Stimulated activated naive CD8-positive, alpha-beta T cell treated with anti-CD3 and anti-CD28 coated beads, Interleukin-15, Interleukin-2, amounts not matched to agents 100 ng/mL and 50 ng/mL, for 24 hours (primary cell): ENCODE measurements around the gene CAPN15.
"Not testable (repeated sequence)": the region's sequence is repeated elsewhere in the genome, so short reads cannot be mapped to it uniquely, and the experiment has no call there.

ENCODE experiments used
- H3K27ac Mint-ChIP-seq: one replicate; pipeline ENCODE4 v1.8.0; 2021; ENCODE audit warnings: mild to moderate bottlenecking, mixed read lengths
- H3K27me3 Mint-ChIP-seq: one replicate; pipeline ENCODE4 v1.8.0; 2021; ENCODE audit warnings: mixed read lengths
- H3K36me3 Mint-ChIP-seq: one replicate; pipeline ENCODE4 v1.8.0; 2021; ENCODE audit warnings: low read depth, mixed read lengths
- H3K4me1 Mint-ChIP-seq: one replicate; pipeline ENCODE4 v1.8.0; 2021; ENCODE audit warnings: low read depth, mixed read lengths
- H3K4me3 Mint-ChIP-seq: one replicate; pipeline ENCODE4 v1.8.0; 2021; ENCODE audit warnings: mild to moderate bottlenecking, mixed read lengths
- H3K9me3 Mint-ChIP-seq: one replicate; pipeline ENCODE4 v1.8.0; 2021; ENCODE audit warnings: mixed read lengths

The CAPN15 gene

GRCh38 chr16:527015-527903, at the start of gene CAPN15:
Gene CAPN15 (plus strand): TSS chr16:527712. CDS start chr16:546839, 19,127 bp downstream.
- Mint-ChIP-seq H3K27me3 (no peaks in the 10 kb centered on the region), H3K4me3 (peak within 1 kb of the TSS; percentile 96), H3K27ac (peak within 1 kb of the TSS; percentile 100), H3K4me1 (peaks cover 59% of the 10 kb centered on the region), H3K36me3 (peaks cover 4% of the 10 kb centered on the region), H3K9me3 (no peaks in the 10 kb centered on the region)

GRCh38 chr16:478287-478686, 49.2 kb upstream of the CAPN15 start:
- H3K36me3 Mint-ChIP-seq, H3K9me3 Mint-ChIP-seq, H3K4me3 Mint-ChIP-seq, H3K27me3 Mint-ChIP-seq, H3K4me1 Mint-ChIP-seq, H3K27ac Mint-ChIP-seq: not testable (repeated sequence)

GRCh38 chr16:482468-483185, 44.9 kb upstream of the CAPN15 start:
- H3K36me3 Mint-ChIP-seq: peaks cover 7% of the 10 kb centered on the region
- H3K27ac Mint-ChIP-seq: no peak overlapping the region
- no peaks in the 10 kb centered on the region for H3K4me1 Mint-ChIP-seq
- no peaks in the 10 kb centered on the region for H3K27me3 Mint-ChIP-seq
- H3K4me3 Mint-ChIP-seq: no peak overlapping the region
- H3K9me3 Mint-ChIP-seq: no peaks in the 10 kb centered on the region

- no peaks in the 10 kb centered on the region for H3K9me3 Mint-ChIP-seq
- H3K4me1 Mint-ChIP-seq: no peaks in the 10 kb centered on the region
- H3K36me3 Mint-ChIP-seq: peaks cover 11% of the 10 kb centered on the region
- no peak overlapping the region for H3K4me3 Mint-ChIP-seq
- no peak overlapping the region for H3K27ac Mint-ChIP-seq
- no peaks in the 10 kb centered on the region for H3K27me3 Mint-ChIP-seq
These were observed 44.0 kb upstream of the CAPN15 start for GRCh38 chr16:483341-484075.

GRCh38 chr16:489606-490005, 37.9 kb upstream of the CAPN15 start:
- Mint-ChIP-seq H3K9me3 (no peaks in the 10 kb centered on the region), H3K27me3 (no peaks in the 10 kb centered on the region), H3K4me1 (no peaks in the 10 kb centered on the region), H3K27ac (no peak overlapping the region), H3K4me3 (no peak overlapping the region), H3K36me3 (peaks cover 22% of the 10 kb centered on the region)

GRCh38 chr16:490768-491167, 36.7 kb upstream of the CAPN15 start:
- Mint-ChIP-seq H3K4me1 (no peaks in the 10 kb centered on the region), H3K4me3 (no peak overlapping the region), H3K9me3 (no peaks in the 10 kb centered on the region), H3K27me3 (no peaks in the 10 kb centered on the region), H3K27ac (no peak overlapping the region), H3K36me3 (peaks cover 22% of the 10 kb centered on the region)

- no peaks in the 10 kb centered on the region for H3K27me3 Mint-ChIP-seq
- H3K9me3 Mint-ChIP-seq: no peaks in the 10 kb centered on the region
- H3K27ac Mint-ChIP-seq: no peak overlapping the region
- no peaks in the 10 kb centered on the region for H3K4me1 Mint-ChIP-seq
- H3K4me3 Mint-ChIP-seq: no peak overlapping the region
- peaks cover 22% of the 10 kb centered on the region for H3K36me3 Mint-ChIP-seq
These were observed 36.1 kb upstream of the CAPN15 start for GRCh38 chr16:491220-491919.

GRCh38 chr16:492211-492875, 35.2 kb upstream of the CAPN15 start:
- H3K9me3 Mint-ChIP-seq: no peaks in the 10 kb centered on the region
- H3K36me3 Mint-ChIP-seq: peaks cover 22% of the 10 kb centered on the region
- no peak overlapping the region for H3K27ac Mint-ChIP-seq
- no peaks in the 10 kb centered on the region for H3K4me1 Mint-ChIP-seq
- no peaks in the 10 kb centered on the region for H3K27me3 Mint-ChIP-seq
- no peak overlapping the region for H3K4me3 Mint-ChIP-seq

GRCh38 chr16:494676-495075, 32.8 kb upstream of the CAPN15 start:
- not testable (repeated sequence) for H3K9me3 Mint-ChIP-seq, H3K4me1 Mint-ChIP-seq, H3K27ac Mint-ChIP-seq, H3K36me3 Mint-ChIP-seq, H3K4me3 Mint-ChIP-seq, H3K27me3 Mint-ChIP-seq

GRCh38 chr16:495127-495748, 32.3 kb upstream of the CAPN15 start:
- Mint-ChIP-seq H3K27ac (no peak overlapping the region), H3K27me3 (no peaks in the 10 kb centered on the region), H3K36me3 (peaks cover 5% of the 10 kb centered on the region)

GRCh38 chr16:496097-496886, 31.2 kb upstream of the CAPN15 start:
- H3K36me3 Mint-ChIP-seq: peaks cover 5% of the 10 kb centered on the region
- H3K27me3 Mint-ChIP-seq: no peaks in the 10 kb centered on the region
- no peaks in the 10 kb centered on the region for H3K9me3 Mint-ChIP-seq
- no peak overlapping the region for H3K27ac Mint-ChIP-seq
- no peaks in the 10 kb centered on the region for H3K4me1 Mint-ChIP-seq
- no peak overlapping the region for H3K4me3 Mint-ChIP-seq

More at GRCh38 chr16:495127-495748, 32.3 kb upstream of the CAPN15 start:
- H3K9me3 Mint-ChIP-seq: no peaks in the 10 kb centered on the region
- no peaks in the 10 kb centered on the region for H3K4me1 Mint-ChIP-seq
- H3K4me3 Mint-ChIP-seq: no peak overlapping the region

- H3K27me3 Mint-ChIP-seq: no peaks in the 10 kb centered on the region
- H3K9me3 Mint-ChIP-seq: no peaks in the 10 kb centered on the region
- no peaks in the 10 kb centered on the region for H3K36me3 Mint-ChIP-seq
These were observed 30.3 kb upstream of the CAPN15 start for GRCh38 chr16:497258-497657.

GRCh38 chr16:499924-500323, 27.6 kb upstream of the CAPN15 start:
- H3K4me1 Mint-ChIP-seq: no peaks in the 10 kb centered on the region
- H3K4me3 Mint-ChIP-seq: no peak overlapping the region
- no peaks in the 10 kb centered on the region for H3K36me3 Mint-ChIP-seq
- H3K9me3 Mint-ChIP-seq: no peaks in the 10 kb centered on the region
- no peak overlapping the region for H3K27ac Mint-ChIP-seq
- H3K27me3 Mint-ChIP-seq: no peaks in the 10 kb centered on the region

More at GRCh38 chr16:497258-497657, 30.3 kb upstream of the CAPN15 start:
- Mint-ChIP-seq H3K4me1 (no peaks in the 10 kb centered on the region), H3K27ac (no peak overlapping the region), H3K4me3 (no peak overlapping the region)
